HG02571 (cell line): Measurements from ENCODE around the gene WFIKKN2.

ENCODE experiments used
- ATAC-seq: cut with Tn5 transposase; IDR thresholded peaks from one replicate; pipeline ENCODE4 v1.9.1; 2021; ENCODE audit warnings: mild to moderate bottlenecking, moderate library complexity; ENCODE audit not compliant: unreplicated experiment

The WFIKKN2 gene

DNA sequence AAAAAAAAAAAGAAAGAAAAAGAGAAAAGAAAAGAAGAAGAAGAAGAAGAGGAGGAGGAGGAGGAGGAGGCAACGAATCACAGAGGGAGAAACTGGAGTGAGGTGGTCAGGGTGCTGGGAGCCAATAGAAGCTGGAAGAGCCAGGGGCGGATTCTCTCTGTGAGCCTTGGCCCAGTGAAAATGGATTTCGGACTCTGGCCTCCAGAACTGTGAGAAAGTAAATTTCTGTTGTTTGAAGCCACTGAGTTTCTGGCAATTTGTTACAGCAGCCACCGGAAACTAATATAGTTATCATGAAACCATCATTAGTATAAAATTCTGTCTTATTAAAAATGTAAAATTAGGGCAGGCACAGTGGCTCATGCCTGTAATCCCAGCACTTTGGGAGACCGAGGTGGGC is 27.7 kb upstream of the WFIKKN2 start:
- no peak for ATAC-seq

DNA sequence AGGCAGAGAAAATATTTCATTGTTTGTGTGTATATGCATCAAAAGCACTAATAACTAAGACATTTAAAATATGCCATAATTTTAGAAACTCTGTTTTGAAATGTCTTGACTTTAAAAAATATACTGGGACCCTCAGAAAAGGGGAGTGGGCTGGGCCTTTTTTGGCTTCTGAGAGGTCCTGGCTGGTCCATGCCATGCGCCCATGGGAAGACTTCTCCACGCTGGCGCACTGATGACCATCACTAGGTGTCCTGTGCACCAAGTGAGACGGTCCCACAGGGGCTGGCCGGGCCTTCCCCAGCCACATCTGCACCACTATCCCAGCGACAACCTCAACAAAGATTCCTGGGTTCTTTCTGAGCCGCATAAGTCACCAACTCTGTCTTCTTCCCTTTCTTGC is 27.0 kb upstream of the WFIKKN2 start:
- ATAC-seq = no peak

DNA sequence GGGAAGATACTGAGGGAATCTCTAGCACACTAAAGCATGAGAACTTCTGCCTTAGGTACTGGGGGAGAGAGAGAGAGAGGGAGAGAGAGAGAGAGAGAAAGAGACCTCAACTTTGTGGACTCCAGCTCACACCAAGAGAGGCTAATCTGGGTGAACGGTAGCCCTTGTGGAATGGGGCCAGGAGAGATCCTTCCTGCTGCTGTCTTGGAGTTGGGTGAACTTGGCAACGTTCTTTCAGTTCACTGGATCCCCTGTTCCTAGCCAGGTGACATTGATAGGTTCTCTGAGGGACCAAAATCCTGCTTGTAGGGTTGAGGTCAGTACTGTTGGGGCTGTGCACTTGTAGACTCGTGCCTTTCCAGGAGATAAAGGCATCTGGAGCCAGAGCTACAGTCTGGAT is 26.5 kb upstream of the WFIKKN2 start:
- no peak for ATAC-seq

DNA sequence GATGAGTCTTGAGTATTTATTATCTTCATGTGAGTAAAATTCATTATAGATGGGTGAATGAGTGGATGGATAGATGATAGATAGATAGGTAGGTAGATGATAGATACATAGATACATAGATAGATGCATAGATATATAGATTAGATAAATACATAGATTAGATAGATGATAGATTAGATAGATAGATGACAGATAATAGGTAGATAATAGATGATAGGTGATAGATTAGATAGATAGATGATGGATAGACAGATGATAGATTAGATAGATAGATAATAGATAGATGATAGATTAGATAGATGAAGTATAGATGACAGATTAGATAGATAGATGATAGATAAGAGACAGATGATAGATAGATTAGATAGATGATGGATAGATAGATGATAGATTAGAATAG is 21.8 kb upstream of the WFIKKN2 start:
- no peak for ATAC-seq

DNA sequence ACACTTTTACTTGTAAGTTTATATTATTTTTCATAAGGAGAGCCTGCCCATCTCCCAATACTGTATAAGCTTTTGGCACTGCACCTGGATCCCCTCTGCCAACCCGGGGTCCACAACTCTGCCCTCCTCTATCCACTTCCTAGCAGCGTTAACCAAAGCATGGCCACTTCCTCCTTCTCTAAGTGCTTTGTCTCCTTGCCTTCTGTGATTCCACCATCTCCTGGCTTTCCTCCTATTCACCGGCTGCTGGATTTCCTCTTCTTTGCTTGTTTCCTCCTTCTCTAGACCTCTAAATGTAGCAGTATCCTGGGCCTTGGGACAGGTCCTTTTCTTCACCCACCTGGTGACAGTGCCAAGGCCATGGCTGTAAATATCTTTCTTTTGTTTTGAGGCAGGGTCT is 20.0 kb upstream of the WFIKKN2 start:
- ATAC-seq = no peak

DNA sequence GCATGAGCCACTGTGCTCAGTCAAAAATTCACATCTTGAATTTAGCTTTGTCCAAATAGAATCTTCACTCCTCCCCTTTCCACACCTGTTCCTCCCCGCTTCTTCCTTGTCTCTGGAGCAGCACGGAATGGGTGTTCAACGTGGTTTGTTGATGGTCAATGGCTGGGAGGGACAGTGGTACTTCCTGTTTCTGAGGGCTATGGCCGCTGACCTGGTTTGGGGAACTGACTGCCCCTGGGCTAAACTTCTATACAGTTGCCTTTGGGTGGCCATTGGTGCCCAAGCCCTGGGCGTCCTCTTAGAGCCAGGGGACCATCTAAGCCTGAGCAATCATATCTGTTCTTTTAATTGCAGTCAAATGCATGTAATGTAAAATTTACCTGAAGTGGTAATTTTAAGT is 19.1 kb upstream of the WFIKKN2 start:
- no peak for ATAC-seq

DNA sequence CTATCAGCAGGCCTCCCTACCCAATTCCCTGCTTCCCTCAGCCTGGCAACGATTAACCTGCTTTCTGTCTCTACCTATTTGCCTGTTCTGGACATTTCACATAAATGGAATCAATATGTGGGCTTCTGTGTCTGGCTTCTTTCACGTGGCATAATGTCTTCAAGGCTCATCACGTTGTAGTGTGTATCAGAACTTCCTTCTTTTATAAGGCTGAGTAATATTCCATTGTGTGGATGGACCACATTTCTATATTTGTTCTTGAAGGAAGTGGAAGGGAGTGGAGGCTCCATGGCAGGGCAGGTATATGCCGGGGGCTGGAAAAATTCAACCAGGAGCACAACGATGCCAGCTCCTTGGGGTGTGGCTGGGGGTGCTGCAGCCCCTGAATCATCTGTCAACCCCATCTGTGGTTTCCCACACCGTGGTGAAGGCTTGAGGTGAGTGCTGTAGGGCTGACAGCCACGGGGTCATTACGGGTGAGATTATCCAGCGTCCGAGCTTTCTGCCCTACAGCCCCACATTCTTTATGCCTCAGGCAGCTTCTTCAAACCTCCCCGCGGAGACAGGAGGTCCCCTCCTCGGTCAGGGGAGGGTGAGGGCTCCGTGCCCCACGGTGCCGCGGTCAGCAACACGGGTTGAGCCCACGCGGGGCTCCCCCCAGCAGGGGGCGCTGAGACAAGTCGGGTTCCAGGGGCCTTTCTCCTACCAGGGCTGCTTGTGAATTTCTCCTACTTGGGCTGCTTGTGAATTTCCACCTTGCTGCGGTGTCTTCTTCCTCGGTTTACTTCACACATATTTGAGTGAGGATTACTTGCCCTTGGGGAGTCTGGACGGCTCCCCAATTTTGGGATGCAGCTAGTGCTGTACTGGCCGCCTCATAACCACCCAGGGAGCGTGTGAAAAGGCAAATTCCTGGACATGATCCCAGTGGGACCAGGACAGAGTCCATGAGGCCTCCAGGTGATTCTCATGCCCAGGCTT is 18.3 kb upstream of the WFIKKN2 start:
- no peak for ATAC-seq

DNA sequence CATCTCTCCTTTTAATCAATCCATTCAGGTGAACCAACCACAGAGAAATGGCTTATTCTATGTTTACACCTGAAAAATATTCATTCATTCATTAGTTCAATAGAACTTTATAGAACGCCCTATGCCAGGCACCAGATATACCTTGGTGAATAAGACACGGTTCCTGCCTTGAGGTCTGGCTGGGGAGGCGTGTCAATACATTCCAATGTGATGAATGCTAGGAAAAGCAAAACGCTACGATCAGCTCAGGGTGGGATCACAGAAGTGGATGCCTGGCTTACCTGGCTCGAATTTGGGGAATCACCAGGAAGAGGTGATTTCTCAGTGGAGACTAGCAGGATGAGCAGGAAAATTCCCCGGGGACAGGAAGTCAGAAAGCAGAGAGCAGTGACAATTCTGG is 17.5 kb upstream of the WFIKKN2 start:
- no peak for ATAC-seq

DNA sequence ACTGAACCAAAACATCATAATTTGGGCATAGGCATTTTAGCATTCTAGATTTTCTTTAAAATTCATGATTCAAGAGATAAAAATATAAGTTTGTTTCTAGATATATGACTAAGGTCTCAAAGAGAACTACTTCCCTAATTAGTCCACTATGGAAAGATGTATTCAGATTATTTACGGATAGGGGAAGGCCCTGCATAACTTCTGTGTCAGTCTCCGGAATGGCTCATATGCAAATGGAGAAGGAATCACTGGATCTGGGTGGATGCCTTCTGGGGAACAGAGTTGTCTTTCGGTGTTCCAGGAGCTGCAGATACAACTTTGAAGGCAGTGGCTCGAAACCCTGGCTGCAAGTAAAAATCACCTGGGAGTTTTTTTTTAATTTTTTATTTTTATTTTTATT is 17.1 kb upstream of the WFIKKN2 start:
- ATAC-seq = no peak

DNA sequence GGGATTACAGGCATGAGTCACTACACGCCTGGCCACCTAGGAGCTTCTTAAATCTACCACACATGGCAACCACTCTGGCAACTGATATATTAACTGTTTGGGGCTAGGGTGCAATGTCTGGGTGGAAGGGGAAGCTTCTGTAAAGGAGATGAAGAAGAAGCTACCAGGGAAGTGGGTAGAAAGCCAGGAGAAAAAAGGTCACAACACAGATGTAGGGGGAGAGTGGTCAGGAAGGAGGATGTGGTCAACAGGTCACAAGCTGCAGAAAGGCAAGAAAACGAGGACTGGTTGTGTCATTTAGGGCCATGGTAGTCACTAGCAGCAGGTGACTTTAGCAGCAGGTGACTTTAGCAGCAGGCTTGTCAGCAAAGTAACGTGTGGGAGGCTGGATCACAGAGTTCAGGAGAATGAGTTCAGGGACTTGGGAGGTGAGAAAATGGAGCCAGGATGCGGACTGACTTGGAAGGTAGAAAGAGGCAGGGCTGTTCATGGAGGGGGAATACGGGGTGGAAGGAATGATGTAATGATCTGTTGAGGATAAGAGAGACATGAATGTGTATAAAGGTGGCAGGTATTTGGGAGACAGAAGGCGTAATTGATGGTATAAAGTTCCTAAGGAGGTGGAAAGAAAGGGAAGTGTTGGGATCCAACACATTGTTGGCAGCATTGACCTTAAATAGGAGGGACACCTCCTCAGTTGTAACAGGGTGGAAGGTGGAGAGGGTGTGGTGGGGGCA is 16.3 kb upstream of the WFIKKN2 start:
- no peak for ATAC-seq

DNA sequence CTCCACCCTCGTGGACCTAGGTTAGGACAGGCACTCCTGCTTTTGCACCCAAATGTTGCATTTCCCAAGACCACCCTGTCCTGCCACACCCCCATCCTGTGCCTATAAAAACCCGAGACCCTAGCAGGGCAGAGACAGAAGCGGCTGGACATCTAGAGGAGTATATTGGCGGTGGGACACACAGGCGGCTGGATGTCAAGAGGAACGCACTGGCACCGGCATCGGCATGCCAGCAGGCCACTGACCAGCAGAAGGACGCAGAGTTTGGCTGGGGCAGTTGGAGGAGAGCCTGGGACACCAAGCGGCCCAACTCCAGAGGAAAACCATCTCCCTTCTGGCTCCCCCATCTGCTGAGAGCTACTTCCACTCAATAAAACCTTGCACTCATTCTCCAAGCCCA is 14.7 kb upstream of the WFIKKN2 start:
- no peak for ATAC-seq

DNA sequence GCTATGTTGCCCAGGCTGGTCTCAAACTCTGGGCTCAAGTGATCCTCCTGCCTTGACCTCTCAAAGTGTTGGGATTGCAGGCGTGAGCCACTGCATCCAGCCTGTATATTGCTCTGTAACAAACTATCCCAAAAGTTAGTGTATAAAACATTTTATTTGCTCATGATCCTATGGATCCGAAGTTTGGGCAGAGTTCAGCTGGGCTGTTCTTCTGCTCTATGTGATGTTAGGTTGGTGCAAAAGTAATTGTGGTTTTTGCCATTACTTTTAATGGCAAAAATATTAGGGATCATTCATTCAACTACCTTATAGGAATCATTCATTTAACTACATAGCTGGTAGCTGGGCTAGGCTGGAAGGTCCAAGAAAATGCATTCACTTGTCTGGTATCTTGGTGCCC is 12.8 kb upstream of the WFIKKN2 start:
- ATAC-seq = no peak

DNA sequence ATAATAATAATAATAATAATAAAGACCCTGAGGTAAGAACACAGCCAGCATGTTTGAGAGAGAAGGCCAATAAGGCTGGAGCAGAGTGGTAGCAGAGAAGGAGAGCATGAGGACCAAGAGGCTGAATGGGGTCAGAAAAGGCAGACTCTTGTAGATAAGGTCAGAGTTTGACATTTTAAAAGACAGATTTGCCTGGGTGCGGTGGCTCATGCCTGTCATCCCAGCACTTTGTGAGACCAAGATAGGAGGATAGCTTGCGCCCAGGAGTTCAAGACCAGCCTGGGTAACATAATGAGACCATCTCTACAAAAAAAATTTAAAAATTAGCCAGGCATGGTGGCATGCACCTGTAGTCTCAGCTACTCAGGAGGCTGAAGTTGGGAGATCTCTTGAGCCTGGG is 11.0 kb upstream of the WFIKKN2 start:
- ATAC-seq = no peak

DNA sequence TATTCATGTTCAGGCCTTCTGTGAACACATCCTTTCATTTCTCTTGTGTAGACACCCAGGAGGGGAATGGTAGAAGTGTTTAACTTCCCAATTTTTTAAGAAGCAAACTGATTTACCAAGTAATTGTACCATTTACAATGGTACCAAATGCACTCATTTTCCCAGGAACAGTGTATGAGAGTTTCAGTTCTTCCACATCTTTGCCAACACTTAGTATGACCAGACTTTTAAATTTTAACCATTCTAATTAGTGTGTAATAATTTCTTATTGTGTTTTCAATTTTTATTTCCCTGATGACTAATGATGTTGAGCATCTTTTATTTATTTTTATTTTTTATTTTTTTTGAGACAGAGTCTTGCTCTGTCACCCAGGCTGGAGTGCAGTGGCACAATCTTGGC is 10.2 kb upstream of the WFIKKN2 start:
- ATAC-seq = no peak

DNA sequence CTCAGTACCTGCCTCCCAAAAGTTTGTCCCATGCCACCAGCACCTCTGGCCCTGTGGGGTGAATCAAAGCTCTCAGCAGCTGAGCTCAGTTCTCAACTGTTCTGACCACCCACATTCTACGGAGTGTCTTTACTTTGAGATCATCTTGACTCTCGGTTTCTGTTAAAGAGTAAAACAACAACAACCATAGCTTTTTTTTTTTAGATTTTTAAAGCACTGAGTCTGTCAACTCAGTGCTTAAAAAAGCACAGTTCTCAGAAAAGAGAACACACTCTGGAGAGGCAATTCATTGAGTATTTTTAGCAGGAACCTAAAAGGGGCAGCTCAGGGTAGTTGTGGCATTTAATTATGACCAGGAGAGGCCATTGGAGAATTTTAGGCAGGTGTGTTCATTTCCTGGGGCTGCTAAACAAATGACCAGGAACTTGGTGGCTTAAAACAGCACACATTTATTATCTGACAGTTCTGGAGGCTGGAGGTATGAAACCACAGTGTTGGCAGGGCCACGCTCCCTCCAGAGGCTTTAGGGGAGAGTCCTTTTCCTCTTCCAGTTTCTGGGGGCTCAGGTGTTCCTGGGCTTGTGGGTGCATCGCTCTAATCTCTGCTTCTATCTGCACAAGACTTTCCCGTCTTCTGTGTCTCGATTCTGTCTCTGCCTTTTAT is 6.7 kb upstream of the WFIKKN2 start:
- ATAC-seq = peak; percentile 74

DNA sequence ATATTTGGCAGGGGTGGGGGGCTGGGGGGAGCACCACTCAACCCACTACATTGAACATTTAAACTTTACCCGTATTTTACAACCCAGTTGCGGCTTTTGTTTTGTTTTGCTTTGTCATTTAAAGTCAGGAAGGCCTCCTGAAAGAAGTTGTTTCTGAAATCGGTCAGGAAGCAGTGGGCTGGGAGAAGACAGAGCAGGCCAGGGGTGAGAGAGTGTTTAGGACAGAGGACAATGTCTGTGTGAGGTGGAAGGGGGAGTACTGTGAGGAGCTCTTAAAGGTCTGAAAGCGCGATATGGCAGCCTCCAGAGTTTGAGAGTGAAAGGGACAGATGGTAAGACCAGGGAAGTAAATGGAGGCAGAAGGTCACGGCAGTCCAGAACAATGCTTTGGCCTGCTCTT is 6.1 kb upstream of the WFIKKN2 start:
- ATAC-seq = no peak

DNA sequence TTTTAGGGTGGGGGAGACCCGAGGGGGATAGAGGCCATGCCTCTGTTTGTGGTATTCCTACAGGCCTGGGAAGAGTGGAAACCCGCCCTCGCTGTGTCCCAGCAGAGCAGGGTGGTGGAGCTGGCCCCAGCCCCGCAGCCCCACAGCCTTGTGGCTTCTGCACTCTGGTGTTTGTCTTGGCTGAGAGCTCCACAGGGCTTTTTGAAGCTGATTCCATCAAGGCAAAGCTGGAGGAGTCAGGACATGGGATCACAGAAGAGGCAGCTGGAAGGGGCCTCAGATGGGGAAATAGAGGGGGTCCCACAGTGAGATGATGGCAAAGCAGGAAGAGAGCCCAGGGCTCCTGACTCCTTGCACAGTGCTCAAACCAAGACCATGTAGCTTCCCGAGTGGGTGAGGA is 5.0 kb upstream of the WFIKKN2 start:
- no peak for ATAC-seq

DNA sequence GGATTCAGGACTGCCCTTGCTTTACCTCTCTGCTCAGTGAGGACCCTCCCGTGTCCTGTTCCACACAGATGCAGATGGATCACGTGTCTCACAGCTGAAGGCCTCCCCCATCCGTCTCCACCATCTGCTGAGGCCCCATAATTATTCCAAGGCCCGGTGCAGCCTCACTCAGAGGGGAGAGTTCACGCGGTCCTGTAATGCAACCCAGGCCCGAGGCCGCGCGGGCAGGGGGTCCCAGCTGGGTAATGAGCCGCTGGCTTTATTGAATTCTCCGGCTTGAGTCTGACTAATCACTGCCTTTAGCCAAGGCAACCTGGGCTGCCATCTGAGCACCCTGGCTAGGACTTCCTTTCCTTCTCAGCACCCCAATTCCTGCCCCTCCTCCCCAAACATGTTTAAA is 4.4 kb upstream of the WFIKKN2 start:
- no peak for ATAC-seq

DNA sequence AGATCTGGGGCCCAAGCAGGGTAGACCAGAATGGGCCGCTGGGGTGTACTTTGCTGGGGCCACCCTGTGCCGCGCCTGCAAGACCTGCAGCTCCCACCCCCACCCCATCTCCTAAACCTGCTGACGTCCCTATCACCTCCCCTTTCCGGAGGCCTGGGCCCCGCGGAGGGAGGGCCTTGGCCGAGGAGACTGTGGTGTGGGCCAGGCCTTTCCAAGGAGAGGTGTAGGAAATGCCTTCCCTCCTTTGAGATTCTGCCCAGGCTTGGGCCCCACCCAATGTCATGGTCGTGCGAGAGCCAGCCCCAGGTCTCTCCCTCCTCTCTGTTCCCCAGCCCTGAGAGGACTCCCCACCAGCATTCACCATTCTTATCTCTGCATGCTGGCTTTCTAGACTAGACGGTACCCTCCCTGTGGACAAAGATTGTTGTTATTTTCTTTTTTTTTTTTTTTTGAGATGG is 3.9 kb upstream of the WFIKKN2 start:
- ATAC-seq = no peak

DNA sequence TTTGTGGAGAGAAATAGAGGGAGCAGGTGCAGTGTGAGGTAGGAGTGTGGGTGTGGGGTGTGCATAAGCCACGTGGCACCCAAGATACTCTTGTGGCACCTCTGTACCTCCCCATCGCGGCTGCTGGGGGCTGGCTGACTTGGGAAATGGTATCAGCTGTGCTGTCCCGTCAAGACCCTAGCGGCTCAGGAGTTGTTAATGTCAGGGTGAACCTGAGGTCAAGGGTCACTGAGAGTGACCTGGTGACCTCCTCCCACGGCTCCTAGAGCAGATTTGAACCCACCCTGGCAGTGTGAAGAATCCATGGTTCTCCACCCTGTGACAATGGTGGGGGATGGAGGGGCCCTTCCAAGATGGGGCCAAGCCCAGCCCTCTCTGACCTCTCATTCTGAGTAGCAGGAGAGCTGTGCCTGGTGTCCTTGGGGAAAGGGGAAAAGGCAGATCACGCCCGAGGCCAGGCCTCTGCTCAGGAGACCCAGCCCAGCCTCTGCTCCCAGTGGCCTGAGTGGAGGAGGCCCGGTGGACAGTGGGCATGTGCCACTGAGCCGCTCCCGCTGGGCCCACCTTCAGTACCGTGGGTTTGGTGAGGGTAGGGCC is 3.0 kb upstream of the WFIKKN2 start:
- ATAC-seq = no peak

DNA sequence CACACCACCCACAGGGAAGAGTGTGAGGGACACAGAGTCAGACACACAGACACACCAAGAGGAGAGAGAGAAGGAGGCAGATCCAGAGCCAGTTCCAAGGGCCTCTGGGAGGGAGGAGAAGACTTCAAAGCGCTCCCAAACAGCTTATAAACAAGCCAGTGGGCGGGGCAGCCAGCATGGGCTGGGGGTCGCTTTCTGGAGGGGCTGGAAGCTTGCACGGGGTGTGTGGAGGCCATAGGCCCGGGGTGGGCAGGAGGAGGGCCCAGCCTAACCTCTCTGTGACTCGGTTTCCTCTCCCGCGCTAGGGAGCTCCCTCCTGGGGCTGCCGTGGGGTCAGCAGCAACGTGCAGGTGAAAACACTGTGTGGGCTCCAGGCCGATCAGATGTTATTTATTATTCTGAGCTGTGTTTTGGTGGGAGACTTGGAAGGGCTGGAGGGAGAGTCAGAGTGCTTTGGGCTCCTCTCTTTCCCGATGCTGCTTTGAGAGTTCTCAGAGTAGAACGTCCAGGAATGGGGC is 2.5 kb upstream of the WFIKKN2 start:
- no peak for ATAC-seq
